ENCODE measurements around the gene DLG5.

Gene DLG5

DNA sequence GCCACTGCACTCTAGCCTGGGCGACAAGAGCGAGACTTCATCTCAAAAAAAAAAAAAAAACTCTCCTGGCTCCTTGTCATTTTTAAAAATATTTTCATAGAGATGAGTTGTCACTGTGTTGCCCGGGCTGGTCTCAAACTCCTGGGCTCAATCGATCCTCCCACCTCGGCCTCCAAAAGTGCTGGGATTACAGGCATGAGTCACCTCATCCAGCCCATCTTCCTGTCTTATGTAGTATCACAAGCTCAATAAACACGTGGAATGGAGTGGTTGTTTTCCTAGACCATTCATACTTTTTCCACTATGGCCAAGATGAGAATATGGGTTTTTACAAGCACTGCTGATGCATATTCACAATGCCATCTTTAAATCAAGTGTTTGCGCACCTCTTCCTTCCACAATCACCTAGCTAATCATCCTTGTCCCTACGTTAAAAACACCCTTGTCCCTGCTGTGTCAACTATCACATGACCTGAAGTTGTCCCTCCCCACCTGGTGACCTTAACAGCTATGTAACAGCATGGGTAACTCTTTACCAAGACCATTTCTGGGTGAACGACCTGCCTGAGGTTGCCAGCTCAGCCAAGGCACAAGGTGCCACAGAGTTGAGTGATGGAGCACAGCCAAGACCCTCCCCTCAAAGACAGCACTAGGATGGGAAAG, 21.3 kb downstream of the DLG5 start:
- Histone ChIP-seq H3K27me3 (ENCODE audit: control insufficient read depth, insufficient read depth, low read length) (no peaks in the 10 kb centered on the region), H3K4me1 (ENCODE audit: control insufficient read depth, insufficient read depth, low read length) (peaks cover 3% of the 10 kb centered on the region; the same call in 1 of the 2 replicates), H3K9me3 (ENCODE audit: control insufficient read depth, insufficient read depth, low read length) (no peaks in the 10 kb centered on the region), H3K27ac (ENCODE audit: low read length) (no peak overlapping the region), H3K36me3 (ENCODE audit: control insufficient read depth, insufficient read depth, low read length) (no peaks in the 10 kb centered on the region), H3K4me3 (ENCODE audit: low read length) (no peak overlapping the region)
- no CpG with 5 or more reads among the region's 9 CpGs for WGBS (ENCODE audit: insufficient coverage, insufficient read length)
- no peak for DNase-seq (ENCODE audit: low read depth, low spot score)

DNA sequence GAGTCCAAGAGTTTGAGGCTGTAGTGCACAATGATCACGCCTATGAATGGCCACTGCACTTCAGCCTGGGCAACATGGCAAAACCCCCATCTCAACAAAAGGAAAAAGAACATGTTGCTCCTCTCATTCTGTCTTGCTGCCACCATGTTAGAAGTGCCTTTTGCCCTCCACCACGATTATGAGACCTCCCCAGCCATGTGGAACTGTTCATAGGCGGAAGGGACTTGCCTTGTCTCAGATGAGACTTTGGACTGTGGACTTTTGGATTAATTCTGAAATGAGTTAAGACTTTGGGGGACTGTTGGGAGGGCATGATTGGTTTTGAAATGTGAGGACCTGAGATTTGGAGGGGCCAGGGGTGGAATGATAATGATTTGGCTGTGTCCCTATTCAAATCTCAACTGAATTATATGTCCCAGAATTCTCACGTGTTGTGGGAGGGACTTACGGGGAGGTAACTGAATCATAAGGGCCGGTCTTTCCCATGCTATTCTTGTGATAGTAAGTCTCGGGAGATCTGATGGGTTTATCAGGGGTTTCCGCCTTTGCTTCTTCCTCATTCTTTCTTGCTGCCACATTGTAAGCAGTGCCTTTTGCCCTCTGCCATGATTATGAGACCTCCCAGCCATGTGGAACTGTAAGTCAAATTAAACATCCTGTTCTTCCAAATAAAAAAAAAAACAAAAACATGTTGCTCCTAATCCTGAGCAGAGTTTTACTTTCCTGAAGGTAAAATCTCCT, 22.3 kb downstream of the DLG5 start:
- no peaks in the 10 kb centered on the region for H3K9me3 ChIP-seq (ENCODE audit: control insufficient read depth, insufficient read depth, low read length)
- H3K36me3 ChIP-seq (ENCODE audit: control insufficient read depth, insufficient read depth, low read length): no peaks in the 10 kb centered on the region
- WGBS (ENCODE audit: insufficient coverage, insufficient read length): no CpG with 5 or more reads among the region's 8 CpGs
- DNase-seq (ENCODE audit: low read depth, low spot score): no peak
- H3K27me3 ChIP-seq (ENCODE audit: control insufficient read depth, insufficient read depth, low read length): no peaks in the 10 kb centered on the region
- H3K27ac ChIP-seq (ENCODE audit: low read length): no peak overlapping the region
- H3K4me3 ChIP-seq (ENCODE audit: low read length): no peak overlapping the region
- peaks cover 3% of the 10 kb centered on the region; the same call in 1 of the 2 replicates for H3K4me1 ChIP-seq (ENCODE audit: control insufficient read depth, insufficient read depth, low read length)

DNA sequence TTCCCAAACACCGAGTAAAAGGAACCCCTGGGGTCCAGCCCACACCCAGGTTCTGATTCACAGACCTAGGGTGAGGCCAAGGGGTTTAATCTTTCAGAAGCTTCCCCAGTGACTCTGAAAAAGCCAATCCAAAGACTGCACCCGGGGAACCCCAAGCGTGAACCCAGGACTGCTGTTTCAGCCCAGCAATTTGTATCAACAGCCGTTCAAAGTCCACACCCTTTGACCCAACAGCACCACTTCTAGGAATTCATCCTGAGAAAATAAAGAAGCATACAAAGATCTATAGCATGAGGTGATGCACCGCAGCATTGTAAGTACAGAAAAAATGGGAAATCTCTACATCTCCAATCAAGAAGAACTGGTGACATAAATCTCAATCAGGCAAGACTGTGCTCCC, 24.4 kb downstream of the DLG5 start:
- Histone ChIP-seq H3K36me3 (ENCODE audit: control insufficient read depth, insufficient read depth, low read length) (no peaks in the 10 kb centered on the region), H3K4me1 (ENCODE audit: control insufficient read depth, insufficient read depth, low read length) (peaks cover 6% of the 10 kb centered on the region; the same call in 1 of the 2 replicates), H3K4me3 (ENCODE audit: low read length) (no peak overlapping the region), H3K27me3 (ENCODE audit: control insufficient read depth, insufficient read depth, low read length) (no peaks in the 10 kb centered on the region), H3K9me3 (ENCODE audit: control insufficient read depth, insufficient read depth, low read length) (no peaks in the 10 kb centered on the region), H3K27ac (ENCODE audit: low read length) (no peak overlapping the region)
- DNase-seq (ENCODE audit: low read depth, low spot score): no peak
- no CpG with 5 or more reads among the region's 5 CpGs for WGBS (ENCODE audit: insufficient coverage, insufficient read length)

DNA sequence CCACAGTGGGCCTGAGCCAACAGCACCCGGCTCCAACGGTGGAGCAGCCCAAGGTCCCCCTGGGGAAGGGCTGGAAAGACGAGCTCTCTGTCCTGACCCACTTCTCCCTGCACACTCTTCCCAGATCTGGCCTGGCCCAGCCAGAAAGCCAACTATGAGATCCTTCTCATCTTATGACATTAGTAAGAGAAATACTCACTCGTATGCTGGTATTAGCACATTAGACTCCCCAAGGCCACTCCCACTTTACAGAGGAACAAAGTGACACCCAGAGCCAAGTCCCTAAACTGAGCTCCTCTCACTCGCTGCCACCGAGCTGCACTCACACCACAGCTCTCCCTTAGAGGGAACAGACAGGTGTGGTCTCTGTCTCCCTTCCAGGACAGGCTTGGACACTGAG, 24.8 kb downstream of the DLG5 start:
- Histone ChIP-seq H3K9me3 (ENCODE audit: control insufficient read depth, insufficient read depth, low read length) (no peaks in the 10 kb centered on the region), H3K27ac (ENCODE audit: low read length) (no peak overlapping the region), H3K27me3 (ENCODE audit: control insufficient read depth, insufficient read depth, low read length) (no peaks in the 10 kb centered on the region), H3K4me1 (ENCODE audit: control insufficient read depth, insufficient read depth, low read length) (peaks cover 6% of the 10 kb centered on the region; the same call in 1 of the 2 replicates), H3K36me3 (ENCODE audit: control insufficient read depth, insufficient read depth, low read length) (no peaks in the 10 kb centered on the region), H3K4me3 (ENCODE audit: low read length) (no peak overlapping the region)
- WGBS (ENCODE audit: insufficient coverage, insufficient read length): no CpG with 5 or more reads among the region's 6 CpGs
- DNase-seq (ENCODE audit: low read depth, low spot score): no peak

DNA sequence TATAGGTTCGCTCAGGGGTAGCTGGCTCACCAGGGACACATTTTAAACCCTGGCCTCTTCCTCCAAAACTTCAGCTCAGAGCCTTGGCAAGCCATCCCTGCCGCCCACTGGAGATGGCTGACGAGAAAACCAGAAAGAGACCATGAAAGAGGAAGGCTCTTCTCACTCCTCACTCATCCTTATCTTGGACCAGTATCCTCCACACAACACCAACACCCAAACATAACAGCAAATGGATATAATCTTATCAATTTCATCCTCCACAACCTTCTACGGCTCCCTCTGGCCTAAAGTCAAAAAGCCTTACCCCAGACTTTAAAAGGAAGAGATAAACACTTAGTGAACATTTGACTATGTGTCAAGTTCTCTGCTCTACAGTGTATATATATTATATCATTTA, 26.9 kb downstream of the DLG5 start:
- Histone ChIP-seq H3K27ac (ENCODE audit: low read length) (no peak overlapping the region), H3K4me3 (ENCODE audit: low read length) (no peak overlapping the region), H3K36me3 (ENCODE audit: control insufficient read depth, insufficient read depth, low read length) (no peaks in the 10 kb centered on the region), H3K9me3 (ENCODE audit: control insufficient read depth, insufficient read depth, low read length) (no peaks in the 10 kb centered on the region), H3K4me1 (ENCODE audit: control insufficient read depth, insufficient read depth, low read length) (peaks cover 6% of the 10 kb centered on the region; the same call in 1 of the 2 replicates), H3K27me3 (ENCODE audit: control insufficient read depth, insufficient read depth, low read length) (no peaks in the 10 kb centered on the region)
- DNase-seq (ENCODE audit: low read depth, low spot score): no peak
- 100% methylated on average over 1 of the region's 4 CpGs for whole genome bisulfite sequencing (ENCODE audit: insufficient coverage, insufficient read length)

DNA sequence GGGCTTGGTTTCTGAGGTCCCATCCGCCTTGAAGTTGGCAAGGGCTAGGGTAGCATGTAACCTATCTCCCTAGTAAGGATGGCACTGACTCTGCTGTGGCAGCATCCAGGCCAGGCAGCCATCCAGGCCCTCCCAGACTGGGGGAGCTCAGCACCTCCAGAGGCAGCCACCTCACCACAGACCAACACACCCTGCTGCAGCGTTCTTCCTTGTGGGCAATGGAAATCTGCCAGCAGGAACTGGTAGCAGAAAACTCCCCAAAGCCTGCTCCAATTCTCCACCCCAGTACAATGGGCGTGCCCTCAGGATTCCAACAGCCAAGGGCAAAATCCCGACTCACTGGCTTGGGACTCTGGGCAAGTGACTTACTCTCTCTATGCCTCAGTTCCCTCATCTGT, 27.5 kb downstream of the DLG5 start:
- H3K4me1 ChIP-seq (ENCODE audit: control insufficient read depth, insufficient read depth, low read length): peaks cover 6% of the 10 kb centered on the region; the same call in 1 of the 2 replicates
- no peak overlapping the region for H3K4me3 ChIP-seq (ENCODE audit: low read length)
- no peak for DNase-seq (ENCODE audit: low read depth, low spot score)
- no peak overlapping the region for H3K27ac ChIP-seq (ENCODE audit: low read length)
- H3K27me3 ChIP-seq (ENCODE audit: control insufficient read depth, insufficient read depth, low read length): no peaks in the 10 kb centered on the region
- H3K9me3 ChIP-seq (ENCODE audit: control insufficient read depth, insufficient read depth, low read length): no peaks in the 10 kb centered on the region
- WGBS (ENCODE audit: insufficient coverage, insufficient read length): no CpG with 5 or more reads among the region's 4 CpGs
- no peaks in the 10 kb centered on the region for H3K36me3 ChIP-seq (ENCODE audit: control insufficient read depth, insufficient read depth, low read length)

DNA sequence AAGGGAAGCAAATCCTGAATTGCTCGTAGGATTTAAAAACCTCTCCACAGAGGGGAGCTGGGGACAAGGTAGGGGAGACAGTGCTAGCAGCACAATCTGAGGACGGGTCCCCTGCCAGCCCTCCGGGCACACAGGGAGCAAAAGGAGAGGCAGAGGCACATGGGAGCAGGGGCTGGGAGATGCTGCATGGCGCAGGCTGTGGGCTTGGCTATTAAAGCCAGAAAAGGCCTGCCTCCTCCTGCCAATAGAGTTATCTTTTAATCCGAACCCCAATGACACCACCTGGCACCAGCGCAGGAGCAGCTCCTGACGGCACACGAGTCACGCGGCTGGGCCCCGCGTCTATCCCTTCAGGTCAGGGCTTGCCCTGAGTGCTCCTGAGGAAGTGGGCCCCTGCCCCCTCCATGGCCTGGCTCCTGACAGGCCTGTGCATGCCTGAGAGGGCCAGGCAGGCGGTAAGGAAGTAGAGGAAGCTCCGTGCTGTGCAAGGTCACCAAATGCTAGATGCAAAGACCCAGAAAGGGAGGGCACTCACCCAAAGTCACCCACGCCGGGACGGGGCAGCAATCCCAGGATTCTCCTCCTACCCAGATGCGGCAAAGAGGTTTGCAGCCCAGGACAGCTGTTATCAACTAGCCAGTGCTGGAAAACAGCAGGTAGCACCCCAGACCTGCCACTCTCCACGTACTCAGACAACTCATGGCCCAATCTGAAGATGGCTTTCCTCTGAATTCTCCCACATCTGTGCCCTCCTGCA, 28.1 kb downstream of the DLG5 start:
- Histone ChIP-seq H3K9me3 (ENCODE audit: control insufficient read depth, insufficient read depth, low read length) (no peaks in the 10 kb centered on the region), H3K4me3 (ENCODE audit: low read length) (no peak overlapping the region), H3K36me3 (ENCODE audit: control insufficient read depth, insufficient read depth, low read length) (no peaks in the 10 kb centered on the region), H3K27ac (ENCODE audit: low read length) (no peak overlapping the region), H3K27me3 (ENCODE audit: control insufficient read depth, insufficient read depth, low read length) (no peaks in the 10 kb centered on the region), H3K4me1 (ENCODE audit: control insufficient read depth, insufficient read depth, low read length) (peaks cover 6% of the 10 kb centered on the region; the same call in 1 of the 2 replicates)
- no peak for DNase-seq (ENCODE audit: low read depth, low spot score)
- WGBS (ENCODE audit: insufficient coverage, insufficient read length): no CpG with 5 or more reads among the region's 19 CpGs

DNA sequence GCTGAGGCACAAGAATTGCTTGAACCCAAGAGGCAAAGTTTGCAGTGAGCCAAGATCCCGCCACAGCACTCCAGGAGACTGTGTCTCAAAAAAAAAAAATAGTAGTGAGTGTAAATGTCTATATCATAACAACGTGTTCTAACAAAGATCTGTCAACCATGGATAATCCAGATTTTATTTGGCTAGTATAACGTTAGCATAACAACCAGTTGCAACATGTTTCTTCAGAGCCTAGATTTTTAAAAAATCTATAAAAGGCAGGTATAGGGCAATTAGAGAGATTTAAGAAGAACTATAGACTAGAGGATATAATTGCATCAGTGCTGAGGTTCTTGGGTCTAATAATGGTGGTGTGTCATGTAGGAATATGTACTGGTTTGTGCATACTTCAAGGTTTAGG, 30.5 kb downstream of the DLG5 start:
- no peak for DNase-seq (ENCODE audit: low read depth, low spot score)
- H3K9me3 ChIP-seq (ENCODE audit: control insufficient read depth, insufficient read depth, low read length): no peaks in the 10 kb centered on the region
- no peak overlapping the region for H3K4me3 ChIP-seq (ENCODE audit: low read length)
- H3K27me3 ChIP-seq (ENCODE audit: control insufficient read depth, insufficient read depth, low read length): no peaks in the 10 kb centered on the region
- no peak overlapping the region for H3K27ac ChIP-seq (ENCODE audit: low read length)
- H3K36me3 ChIP-seq (ENCODE audit: control insufficient read depth, insufficient read depth, low read length): no peaks in the 10 kb centered on the region
- peaks cover 10% of the 10 kb centered on the region for H3K4me1 ChIP-seq (ENCODE audit: control insufficient read depth, insufficient read depth, low read length)
- WGBS (ENCODE audit: insufficient coverage, insufficient read length): no CpG with 5 or more reads among the region's 3 CpGs

DNA sequence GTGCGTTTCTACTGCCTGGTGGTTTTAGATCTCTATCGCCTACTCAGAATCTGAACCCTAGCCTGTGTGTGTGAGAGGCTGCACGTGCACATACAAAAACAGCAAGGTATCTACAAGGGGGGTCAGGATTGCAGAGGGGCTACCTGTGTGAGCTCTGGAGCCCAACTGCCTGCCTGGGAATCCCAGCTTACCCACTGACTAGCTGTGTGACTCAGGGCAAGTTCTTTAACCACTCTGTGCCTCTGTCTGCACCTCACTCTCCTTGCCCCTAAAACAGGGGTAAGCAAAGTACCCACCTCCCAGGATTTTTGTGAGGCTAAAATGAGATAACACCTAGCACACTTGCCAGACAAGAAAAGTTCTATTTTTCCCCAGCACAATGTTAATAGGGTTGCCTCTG, 32.5 kb downstream of the DLG5 start:
- Histone ChIP-seq H3K4me3 (ENCODE audit: low read length) (no peak overlapping the region), H3K4me1 (ENCODE audit: control insufficient read depth, insufficient read depth, low read length) (peaks cover 13% of the 10 kb centered on the region), H3K27me3 (ENCODE audit: control insufficient read depth, insufficient read depth, low read length) (no peaks in the 10 kb centered on the region), H3K9me3 (ENCODE audit: control insufficient read depth, insufficient read depth, low read length) (no peaks in the 10 kb centered on the region), H3K36me3 (ENCODE audit: control insufficient read depth, insufficient read depth, low read length) (no peaks in the 10 kb centered on the region), H3K27ac (ENCODE audit: low read length) (no peak overlapping the region)
- no CpG with 5 or more reads among the region's 3 CpGs for WGBS (ENCODE audit: insufficient coverage, insufficient read length)
- no peak for DNase-seq (ENCODE audit: low read depth, low spot score)

DNA sequence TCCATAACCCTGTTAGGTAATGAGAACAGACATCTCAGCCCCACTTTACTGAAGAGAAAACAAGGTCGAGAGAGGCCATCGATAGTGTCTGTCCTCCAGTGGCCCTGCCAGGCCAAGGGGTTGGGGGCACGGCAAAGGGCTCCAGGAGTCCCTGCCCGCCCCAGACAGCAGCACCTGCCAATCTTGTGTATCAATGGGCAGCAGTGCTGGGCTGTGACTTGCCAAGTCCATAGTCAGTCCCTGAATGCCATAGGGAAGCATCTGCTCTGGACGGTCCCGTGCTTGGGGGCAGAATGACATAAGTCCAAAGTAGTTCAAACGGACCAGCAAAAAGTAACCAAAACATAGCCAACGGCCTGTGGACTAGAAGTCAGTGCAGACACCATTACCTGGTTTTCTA, 33.2 kb downstream of the DLG5 start:
- WGBS (ENCODE audit: insufficient coverage, insufficient read length): no CpG with 5 or more reads among the region's 8 CpGs
- Histone ChIP-seq H3K36me3 (ENCODE audit: control insufficient read depth, insufficient read depth, low read length) (no peaks in the 10 kb centered on the region), H3K4me1 (ENCODE audit: control insufficient read depth, insufficient read depth, low read length) (peaks cover 7% of the 10 kb centered on the region), H3K27ac (ENCODE audit: low read length) (no peak overlapping the region), H3K27me3 (ENCODE audit: control insufficient read depth, insufficient read depth, low read length) (no peaks in the 10 kb centered on the region), H3K4me3 (ENCODE audit: low read length) (no peak overlapping the region), H3K9me3 (ENCODE audit: control insufficient read depth, insufficient read depth, low read length) (no peaks in the 10 kb centered on the region)
- no peak for DNase-seq (ENCODE audit: low read depth, low spot score)
